ENCODE results near the gene DOCK3.
"Not testable (repeated sequence)": the region's sequence is repeated elsewhere in the genome, so short reads cannot be mapped to it uniquely, and the experiment has no call there.

The DOCK3 gene

DNA sequence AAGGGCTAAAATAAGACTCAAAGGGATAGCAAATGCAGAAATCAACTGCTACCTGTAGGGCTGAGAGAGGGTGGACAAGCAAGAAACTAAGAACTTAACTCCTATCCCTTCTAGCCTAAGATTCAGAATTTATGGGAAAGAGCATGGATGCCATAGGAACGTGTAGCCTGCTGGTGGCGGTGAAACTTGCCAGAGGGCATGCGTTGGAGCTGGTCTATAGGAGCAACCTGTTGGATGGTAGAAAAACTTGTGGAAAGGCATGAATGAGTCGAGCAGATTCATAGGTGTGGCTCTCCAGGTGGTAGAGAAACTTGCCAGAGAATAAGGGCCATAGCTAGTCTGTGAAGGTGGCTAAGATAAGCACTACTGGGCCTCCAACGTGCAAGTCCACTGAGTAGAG lies 137.2 kb downstream of the DOCK3 start:
- no peak for DNase-seq

DNA sequence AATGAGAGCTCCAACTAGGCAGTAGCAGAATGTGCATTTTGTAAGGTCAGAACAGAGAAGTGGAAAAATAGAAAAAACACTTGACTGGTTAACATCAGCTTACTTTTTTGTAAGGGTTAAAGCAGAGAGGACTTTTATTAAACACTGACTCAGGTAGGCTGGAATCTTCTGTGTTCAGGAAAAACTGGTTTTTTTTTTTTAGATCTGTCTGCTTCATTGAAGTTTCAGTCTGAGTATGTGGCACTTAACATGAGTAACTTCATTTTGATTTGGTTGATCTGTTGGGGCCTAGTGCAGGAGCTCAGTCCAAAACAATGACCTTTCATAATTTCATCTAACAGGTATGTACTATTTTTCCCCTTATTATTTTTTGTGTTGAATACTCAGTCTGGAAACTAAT lies 141.1 kb downstream of the DOCK3 start:
- DNase-seq: no peak

DNA sequence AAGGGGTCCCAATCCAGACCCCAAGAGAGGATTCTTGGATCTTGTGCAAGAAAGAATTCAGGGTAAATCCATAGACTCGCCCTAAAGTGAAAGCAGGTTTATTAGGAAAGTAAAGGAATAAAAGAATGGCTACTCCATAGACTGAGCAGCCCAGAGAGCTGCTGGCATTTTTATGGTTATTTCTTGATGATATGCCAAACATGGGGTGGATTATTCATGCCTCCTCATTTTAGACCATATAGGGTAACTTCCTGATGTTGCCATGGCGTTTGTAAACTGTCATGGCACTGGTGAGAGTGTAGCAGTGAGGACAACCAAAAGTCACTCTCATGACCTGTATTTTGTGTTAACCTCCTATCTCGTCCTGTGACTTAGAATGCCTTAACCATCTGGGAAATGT lies 142.2 kb downstream of the DOCK3 start:
- DNase-seq: no peak

DNA sequence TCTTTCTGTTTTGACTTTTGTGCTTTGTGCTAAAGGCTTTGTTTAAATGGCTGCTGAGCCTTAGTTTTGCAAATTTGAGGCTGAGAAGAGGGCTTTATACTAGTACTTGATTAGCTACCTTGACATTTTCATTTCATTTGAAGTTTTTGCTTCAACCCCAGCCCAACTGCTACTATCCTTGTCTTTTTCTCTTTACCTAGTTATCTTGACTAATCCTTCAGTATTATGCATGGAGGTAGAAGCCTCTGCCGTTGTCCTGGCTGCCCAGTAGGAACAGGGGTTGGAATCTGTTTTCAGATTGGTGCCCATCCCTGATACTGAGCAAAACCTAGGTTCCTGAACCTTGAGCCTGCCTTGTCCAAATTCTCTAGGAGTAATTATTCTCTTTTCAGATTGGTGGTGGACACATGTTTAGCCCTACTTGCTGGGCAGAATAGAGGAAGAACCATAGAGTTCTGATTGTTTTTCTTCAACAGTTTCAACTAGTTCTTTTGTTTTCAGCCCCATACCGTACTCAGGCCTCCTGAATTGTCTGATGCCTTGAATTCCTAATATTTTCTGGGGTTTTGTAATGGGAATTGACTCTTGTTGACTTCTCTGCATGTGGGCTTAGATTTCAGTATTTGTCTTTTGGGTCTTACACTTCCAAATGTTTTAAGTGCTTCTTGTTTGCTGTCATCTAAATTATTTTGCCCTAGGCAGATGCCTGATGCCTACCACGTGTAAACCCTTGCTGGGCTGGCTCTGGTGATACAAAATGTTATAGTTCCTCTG lies 143.2 kb downstream of the DOCK3 start:
- DNase-seq: no peak

DNA sequence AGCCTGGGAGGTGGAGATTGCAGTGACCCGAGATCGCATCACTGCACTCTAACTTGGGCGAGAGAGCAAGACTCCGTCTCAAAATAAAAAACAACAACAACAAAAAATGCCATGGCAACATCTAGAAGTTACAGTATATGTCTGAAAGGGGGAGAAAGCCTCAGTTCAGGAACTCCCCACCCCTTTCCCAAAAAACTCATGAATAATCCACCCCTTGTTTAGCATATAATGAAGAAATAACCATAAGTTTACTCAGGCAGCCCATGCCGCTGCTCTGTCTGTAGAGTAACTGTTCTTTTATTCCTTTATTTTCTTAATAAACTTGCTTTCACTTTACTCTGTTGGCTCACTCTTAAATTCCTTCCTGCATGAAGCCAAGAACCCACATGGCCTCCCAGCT lies 145.2 kb downstream of the DOCK3 start:
- no peak for DNase-seq

DNA sequence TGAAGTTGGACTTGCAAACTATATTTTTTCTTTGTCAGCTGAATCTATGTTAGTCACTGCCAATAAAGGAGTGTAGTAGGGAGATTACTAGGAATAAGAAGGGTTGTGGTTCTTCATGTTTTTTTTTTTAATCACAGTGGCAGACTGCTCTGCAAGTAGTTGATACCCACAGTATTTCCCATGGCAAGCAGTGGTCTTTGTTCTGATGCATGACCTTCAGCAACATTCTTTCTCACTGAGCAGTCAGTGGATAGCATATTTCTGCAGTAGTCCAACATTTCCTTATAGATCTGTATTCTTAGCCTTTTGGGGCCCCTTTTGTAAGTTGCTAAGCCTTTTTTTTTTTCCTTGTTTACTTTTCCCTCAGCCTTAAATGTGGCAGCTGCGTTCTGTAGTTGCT lies 151.1 kb downstream of the DOCK3 start:
- DNase-seq: no peak

DNA sequence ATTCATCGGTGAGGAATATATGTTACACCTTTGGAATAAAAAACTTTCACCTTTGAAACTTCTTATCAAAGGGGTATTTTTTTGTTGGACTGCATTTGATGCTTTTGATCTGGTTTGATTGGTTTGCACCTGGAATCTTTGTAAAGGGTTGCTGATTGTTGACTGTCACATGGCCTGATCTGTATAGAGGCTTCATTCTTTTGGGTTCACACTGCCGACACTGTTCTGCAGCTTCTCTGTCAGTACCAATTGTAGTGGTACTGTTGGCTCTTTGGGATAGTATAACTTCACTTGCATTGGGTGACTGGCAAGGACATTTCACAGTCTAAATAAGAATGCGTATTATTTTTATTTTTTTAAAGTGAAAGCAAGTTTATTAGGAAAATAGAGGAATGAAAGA lies 155.7 kb downstream of the DOCK3 start:
- DNase-seq: no peak

DNA sequence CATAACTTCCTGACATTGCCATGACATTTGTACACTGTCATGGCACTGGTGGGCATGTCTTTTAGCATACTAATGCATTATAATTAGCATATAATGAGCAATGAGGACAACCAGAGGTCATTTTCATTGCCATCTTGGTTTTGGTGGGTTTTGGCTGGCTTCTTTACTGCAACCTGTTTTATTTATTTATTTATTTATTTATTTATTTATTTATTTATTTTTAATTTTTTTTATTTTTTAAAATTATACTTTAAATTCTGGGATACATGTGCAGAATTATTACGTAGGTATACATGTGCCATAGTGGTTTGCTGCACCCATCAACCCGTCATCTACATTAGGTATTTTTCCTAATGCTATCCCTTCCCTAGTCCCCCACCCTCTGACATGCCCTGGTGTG lies 156.3 kb downstream of the DOCK3 start:
- not testable (repeated sequence) for DNase-seq

DNA sequence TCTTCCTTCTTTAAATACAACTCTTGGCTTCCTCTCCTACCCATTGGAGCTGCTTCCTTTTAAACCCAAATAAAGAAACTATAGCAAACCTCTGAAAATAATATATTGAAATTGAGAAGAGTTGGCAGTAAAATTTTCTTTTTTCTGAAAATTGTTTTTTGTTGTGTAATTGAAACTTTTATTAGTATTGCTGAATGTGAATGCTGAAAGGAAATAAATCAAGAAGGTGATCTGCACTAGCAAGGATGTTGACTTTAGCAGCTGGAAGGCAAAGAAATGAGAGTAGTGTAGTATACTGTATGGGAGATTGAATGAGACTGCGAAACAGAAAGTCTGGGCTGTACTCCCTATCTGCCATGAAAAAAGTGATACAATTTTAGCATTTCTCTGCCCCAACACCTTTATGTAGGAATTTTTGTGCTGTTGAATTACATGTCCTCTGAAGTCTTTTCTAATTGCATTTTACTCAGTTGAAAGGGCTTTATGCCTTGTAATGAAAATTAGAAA lies 166.3 kb downstream of the DOCK3 start:
- no peak for DNase-seq

DNA sequence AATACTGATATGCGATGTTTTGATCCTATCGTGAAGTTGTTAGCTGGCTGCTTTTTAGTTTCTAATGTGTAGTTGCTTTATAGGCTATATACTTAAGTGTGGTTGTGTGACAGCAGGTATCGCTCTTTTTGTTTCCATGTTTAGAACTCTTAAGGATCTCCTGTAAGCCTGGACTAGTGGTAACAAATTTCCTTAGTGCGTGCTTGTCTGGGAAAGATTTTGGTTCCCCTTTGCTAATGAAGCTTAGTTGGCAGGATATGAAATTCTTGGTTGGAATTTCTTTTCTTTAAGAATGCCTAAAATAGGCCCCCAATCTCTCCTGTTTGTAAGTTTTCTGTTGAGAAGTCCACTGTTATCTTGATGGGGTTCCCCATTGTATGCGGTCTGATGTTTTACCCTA lies 173.6 kb downstream of the DOCK3 start:
- DNase-seq: no peak

DNA sequence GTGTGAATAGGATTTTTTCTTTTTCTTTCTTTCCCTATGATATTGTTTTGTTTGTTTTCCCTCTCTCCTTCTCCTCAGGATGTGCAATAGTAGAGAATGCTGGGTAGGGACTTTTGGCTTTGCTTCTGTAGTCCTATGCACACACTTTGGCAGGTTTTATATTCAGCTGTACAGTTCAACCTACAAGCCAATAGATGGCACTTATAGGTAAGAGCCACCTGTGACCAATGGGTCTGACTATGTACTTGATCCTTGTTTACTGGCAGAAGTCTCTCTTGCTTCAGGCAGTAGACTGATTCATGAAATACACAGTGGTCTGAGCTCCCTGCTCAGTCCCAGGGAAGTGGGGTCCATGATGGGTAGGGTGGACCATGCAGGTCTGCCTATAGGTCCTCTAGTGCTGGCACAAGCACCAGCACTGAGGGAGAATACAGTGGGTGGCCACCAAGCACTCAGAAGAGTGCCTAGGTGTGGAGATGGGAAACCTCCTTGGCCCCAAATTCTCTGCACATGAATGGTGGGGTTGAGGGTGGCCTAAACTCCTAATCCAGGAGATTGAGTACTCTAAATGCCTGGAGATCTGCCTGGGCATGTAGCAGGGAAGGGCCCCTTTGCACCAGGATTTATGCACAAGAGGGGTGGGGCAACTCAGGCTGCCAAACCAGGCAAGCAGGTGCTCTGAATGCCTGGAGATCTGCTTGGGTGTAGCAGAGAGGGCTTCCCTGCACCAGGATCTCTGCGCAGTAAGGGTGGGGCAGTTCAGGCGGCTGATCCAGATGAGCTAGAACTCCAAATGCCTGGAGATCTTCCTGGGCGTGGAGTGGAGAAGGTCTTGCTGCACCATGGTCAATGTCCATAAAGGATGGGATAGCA lies 176.1 kb downstream of the DOCK3 start:
- DNase-seq: no peak

DNA sequence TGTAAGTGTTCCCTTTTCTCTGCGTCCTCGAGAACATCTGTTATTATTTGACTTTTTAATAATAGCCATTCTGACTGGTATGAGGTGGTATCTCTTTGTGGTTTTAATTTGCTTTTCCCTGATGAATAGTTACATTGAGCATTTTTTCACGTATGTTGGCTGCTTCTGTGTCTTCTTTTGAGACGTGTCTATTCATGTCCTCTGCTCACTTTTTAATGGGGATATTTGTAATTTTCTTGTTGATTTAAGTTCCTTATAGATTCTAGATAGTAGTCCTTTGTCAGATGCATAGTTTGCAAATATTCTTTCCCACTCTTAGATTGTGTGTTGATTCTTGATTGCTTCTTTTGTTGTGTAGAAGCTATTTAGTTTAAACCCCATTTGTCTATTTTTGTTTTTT lies 179.2 kb downstream of the DOCK3 start:
- DNase-seq: no peak

DNA sequence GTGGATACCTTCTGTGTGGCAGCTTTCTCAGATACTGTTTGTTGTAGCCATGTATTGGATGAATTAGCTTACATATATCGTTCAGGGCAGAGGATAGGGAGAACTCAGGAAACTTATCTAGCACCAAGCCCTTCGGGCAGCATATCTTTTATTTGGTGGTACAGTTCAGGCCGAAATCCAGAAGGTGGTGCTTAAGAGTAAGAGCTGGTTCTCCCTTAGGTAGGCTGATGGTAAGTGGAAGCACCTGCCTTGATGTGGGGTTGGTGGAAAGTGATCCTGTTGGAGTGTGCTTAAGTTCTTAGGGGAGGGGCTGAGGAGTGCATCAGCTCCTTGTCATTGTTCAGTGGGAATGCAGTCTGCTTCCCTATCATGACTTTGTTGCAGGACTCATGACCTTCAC lies 187.5 kb downstream of the DOCK3 start:
- DNase-seq: no peak

DNA sequence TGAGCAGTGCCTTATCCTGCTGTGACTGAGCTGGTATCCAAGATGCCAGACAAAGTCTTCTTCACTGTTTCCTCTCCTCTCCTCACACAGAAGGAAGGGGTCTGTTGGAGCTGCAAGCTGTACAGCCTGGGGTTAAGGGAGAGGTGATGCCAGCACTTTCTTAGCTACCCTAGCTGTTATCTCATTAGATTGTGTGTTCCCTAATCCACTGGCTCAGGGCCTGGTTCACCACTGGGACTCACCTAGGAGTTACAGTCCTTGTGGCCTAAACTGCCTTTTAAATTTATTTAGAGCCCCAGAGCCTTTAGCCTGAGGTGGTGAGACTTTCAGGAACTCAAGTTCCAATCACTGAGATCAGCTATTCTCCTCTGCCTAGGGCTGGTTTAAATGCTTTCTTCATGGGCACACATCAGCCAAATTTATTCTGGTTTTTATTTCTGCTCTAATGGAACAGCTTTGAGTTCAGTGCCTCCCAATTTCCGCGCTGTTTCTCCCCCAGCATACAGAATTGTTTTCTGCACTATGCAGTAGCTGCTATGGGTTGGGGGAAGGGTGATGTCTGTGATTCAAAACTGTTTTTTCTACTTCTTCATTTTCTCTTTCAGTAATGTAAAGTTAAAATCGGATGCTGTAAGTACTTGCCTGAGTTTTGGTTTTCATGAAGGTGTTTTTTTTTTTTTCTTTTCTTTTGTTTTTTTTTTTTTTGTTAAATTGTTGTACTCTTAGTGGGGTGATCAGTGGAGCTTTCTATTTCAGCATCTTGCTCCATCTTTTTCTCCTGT lies 198.8 kb downstream of the DOCK3 start:
- DNase-seq: no peak

DNA sequence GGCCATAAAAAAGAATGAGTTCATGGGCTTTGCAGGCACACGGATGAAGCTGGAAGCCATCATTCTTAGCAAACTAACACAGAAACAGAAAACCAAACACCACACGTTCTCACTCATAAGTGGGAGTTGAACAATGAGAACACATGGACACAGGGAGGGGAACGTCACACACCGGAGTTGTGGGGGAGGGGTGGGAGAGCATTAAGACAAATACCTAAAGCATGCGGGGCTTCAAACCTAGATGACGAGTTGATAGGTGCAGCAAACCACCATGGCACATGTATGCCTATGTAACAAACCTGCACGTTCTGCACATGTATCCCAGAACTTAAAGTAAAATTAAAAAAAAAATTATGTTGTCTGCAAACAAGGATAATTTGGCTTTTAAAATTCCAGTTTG lies 200.1 kb downstream of the DOCK3 start:
- not testable (repeated sequence) for DNase-seq

DNA sequence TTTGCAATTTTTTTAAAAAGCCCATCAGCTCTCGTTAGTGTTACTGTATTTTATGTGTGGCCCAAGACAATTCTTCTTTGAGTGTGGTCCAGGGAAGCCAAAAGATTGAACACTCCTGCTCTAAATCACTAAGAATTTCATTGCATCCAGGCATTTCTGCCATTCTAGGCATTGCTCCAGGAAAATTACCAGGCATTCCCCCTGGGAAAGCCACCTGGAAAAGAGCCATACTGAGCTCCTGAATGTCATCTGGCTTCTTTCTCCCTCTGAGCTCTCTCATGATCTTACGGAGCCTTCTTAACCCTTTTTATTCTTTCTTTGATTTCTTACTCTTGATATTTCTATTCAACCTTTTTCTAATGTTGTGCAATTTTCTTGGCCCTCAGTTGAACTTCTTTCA lies 202.2 kb downstream of the DOCK3 start:
- DNase-seq: no peak

DNA sequence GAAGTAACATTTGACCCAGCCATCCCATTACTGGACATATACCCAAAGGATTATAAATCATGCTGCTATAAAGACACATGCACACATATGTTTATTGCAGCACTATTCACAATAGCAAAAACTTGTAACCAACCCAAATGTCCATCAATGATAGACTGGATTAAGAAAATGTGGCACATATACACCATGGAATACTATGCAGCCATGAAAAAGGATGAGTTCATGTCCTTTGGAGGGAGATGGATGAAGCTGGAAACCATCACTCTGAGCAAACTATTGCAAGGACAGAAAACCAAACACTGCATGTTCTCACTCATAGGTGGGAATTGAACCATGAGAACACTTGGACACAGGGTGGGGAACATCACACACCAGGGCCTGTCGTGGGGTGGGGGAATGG lies 208.0 kb downstream of the DOCK3 start:
- DNase-seq: not testable (repeated sequence)

DNA sequence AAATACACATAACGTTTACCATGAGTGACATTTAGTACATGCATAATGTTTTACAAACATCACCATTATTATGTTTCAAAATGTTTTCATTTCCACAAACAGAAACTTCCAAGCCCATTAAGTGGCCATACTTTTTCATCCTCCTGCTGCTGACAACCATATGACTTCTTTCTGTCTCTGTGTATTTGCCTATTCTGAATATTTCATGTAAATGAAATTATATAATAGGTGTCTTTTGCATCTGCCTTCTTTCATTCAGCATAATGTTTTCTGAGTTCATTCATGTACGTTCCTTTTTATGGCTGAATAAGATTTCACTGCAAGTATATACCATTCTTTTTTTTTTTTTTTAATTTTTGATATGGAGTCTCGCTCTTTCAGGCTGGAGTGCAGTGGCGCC lies 209.0 kb downstream of the DOCK3 start:
- DNase-seq: no peak

DNA sequence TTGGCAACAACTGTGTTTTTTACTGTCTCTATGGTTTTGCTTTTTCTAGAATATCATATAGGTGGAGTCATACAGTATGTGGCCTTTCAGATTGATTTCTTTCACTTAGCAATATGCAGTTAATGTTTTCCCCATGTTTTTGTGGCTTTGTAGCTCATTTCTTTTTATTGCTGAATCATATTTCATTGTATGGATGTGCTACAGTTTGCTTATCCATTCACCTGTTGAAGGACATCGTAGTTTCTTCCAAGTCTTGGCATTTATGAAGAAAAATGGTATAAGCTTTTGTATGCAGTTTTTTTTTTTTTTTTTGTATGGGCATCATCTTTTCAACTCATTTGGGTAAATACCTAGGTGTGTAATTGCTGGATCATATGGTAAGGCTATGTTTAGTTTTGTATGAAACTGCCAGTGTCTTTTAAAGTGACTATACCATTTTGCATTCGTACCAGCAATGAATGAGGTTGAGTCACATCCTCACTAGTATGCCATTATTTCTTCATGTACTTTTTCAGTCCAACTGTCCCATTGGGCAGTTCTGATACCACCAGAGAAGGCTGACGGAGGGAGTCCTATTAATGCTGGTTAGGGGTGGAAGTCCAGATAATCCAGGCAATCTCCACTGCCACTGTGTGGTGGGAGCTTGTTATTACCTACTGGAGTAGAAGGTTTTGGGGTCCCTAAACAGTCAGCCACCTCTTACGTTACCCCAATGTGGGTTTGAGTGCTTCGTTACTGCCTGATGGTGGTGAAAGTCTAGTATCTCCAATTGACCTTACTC lies 210.5 kb downstream of the DOCK3 start:
- DNase-seq: no peak

DNA sequence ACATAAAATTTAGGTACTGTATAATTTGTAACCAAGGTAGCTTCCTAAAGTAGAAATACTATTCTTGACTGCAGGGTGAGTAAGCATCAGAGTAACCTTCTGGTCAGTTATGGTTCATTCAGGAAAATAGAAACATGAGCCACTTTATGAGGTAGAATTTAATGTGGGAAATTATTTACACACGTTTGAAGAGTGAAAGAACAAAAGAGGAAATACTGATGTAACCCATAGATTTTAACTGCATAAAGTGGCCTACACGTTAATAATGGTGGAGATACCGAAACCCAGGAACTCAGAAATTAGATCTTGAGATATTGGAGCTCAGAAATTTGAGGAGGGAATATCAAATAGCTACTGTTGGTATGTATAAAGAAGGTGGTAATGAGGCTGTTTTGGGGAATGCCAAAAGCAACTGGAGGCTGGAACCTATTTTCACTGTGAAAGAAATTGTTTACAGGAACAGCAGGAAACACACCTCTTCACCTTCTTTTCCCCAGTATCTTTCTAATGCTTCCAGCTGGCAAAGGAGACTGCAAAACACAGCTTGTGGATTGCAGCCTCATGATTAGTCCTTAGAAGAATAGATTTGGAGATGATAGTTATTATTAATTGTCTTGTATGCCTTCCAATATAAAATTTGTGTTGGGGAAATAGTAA lies 216.1 kb downstream of the DOCK3 start:
- no peak for DNase-seq

DNA sequence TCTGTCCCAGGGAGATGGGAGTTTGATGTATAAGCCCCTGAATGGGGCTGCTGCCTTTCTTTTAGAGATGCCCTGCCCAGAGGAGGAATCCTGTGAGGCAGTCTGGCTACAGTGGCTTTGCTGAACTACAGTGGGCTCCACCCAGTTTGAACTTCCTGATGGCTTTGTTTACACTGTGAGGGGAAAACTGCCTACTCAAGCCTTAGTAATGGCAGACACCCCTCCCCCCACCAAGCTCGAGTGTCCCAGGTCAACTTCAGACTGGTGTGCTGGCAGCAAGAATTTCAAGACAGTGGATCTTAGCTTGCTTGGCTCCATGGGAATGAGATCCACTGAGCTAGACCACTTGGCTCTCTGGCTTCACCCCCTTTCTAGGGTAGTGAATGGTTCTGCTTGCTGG lies 226.4 kb downstream of the DOCK3 start:
- DNase-seq: not testable (repeated sequence)

DNA sequence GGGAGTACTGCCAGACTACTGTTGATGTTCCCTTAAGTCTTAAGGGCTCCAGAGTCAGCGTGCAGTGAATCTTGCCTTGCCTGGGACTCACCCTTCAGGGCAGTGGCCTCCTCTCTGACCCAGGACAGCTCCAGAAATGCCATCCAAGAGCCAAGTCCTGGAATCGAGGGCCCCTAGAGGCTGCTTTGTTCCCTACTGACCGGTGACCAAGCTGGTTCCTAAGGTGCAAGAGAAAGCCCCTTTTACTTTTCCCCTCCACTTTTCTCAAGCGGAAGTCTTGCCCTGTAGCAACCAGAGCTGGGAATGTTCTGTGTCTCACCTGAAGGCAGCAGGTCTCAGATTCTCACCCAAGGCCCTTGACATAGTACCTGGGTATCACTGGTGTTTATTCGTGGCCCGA lies 238.0 kb downstream of the DOCK3 start:
- no peak for DNase-seq

All from CD4-positive, alpha-beta T cell treated with Interleukin-6 for 4 hours (primary cell).